PC-9 (cell line): Measurements from ENCODE around the gene TUBGCP4. TPM values are rescaled to one million over a fixed set of nuclear protein-coding genes. Genes with fewer than 3 reads are reported as not detected.

Experiments
- BruUV-seq: library from RNA; stranded (reverse); fragments of 400-500 nt; replicated peaks from 2 replicates; lab custom pipeline; 2021; lab: Mats Ljungman, UMichigan
- CTCF ChIA-PET: fragments of 300-600 bp; sonication (Branson Sonifier 250); formaldehyde crosslinking; loops from one replicate; lab custom pipeline; 2022; ENCODE audit warnings: antibody characterized with exemption; lab: Charles Lee
- POLR2A ChIA-PET: fragments of 300-600 bp; sonication (Branson Sonifier 250); formaldehyde crosslinking; loops from one replicate; lab custom pipeline; 2022; ENCODE audit warnings: antibody characterized with exemption; ENCODE audit not compliant: unreplicated experiment; lab: Charles Lee
- DNase-seq, 2 experiments: peaks; one replicate each; pipeline versions ENCODE4 v3.0.0 to v3.0.0-alpha.2; 2015 to 2022; ENCODE audit warnings: mixed read lengths in 1 of 2
- H2AFZ ChIP-seq: fragments of 200-600 bp; sonication (generic); 2 replicates; pipeline ENCODE4 v1.8.1; 2017; ENCODE audit warnings: antibody characterized with exemption
- H3F3A ChIP-seq: fragments of 200-600 bp; sonication (generic); 2 replicates; pipeline ENCODE4 v1.8.1; 2017; ENCODE audit warnings: antibody characterized with exemption, mild to moderate bottlenecking, low read depth; ENCODE audit not compliant: insufficient read depth
- H3K27ac ChIP-seq: fragments of 200-600 bp; sonication (generic); 2 replicates; pipeline ENCODE4 v1.6.1; 2016; ENCODE audit warnings: mixed run types
- H3K27me3 ChIP-seq: fragments of 200-600 bp; sonication (generic); 2 replicates; pipeline ENCODE4 v1.6.1; 2016; ENCODE audit warnings: low read depth, mixed run types; ENCODE audit not compliant: insufficient read depth
- H3K36me3 ChIP-seq: fragments of 200-600 bp; sonication (generic); 2 replicates; pipeline ENCODE4 v1.6.1; 2016; ENCODE audit warnings: low read depth, mixed run types
- H3K4me1 ChIP-seq: fragments of 200-600 bp; sonication (generic); replicated peaks from 2 replicates; pipeline ENCODE4 v1.6.1; 2016; ENCODE audit warnings: mixed run types; ENCODE audit not compliant: insufficient read depth
- H3K4me2 ChIP-seq: fragments of 200-600 bp; sonication (generic); 2 replicates; pipeline ENCODE4 v1.6.1; 2017; ENCODE audit warnings: mixed run types
- H3K4me3 ChIP-seq: fragments of 200-600 bp; sonication (generic); 2 replicates; pipeline ENCODE4 v1.6.1; 2016; ENCODE audit warnings: mixed run types
- H3K79me2 ChIP-seq: fragments of 200-600 bp; sonication (generic); 2 replicates; pipeline ENCODE4 v1.6.1; 2017; ENCODE audit warnings: low read depth, mixed run types
- H3K9me2 ChIP-seq: fragments of 200-600 bp; sonication (generic); 2 replicates; pipeline ENCODE4 v1.8.1; 2017; ENCODE audit warnings: mild to moderate bottlenecking; ENCODE audit not compliant: insufficient read depth
- H3K9me3 ChIP-seq: fragments of 200-600 bp; sonication (generic); 2 replicates; pipeline ENCODE4 v1.8.1; 2016; ENCODE audit warnings: low read depth; ENCODE audit not compliant: insufficient read depth
- H4K20me1 ChIP-seq: fragments of 200-600 bp; sonication (generic); 2 replicates; pipeline ENCODE4 v1.8.1; 2017; ENCODE audit not compliant: insufficient read depth
- CTCF ChIP-seq: fragments of 200-600 bp; sonication (generic); conservative IDR thresholded peaks from 2 replicates; pipeline ENCODE4 v1.6.1; 2017; ENCODE audit warnings: mixed run types, antibody characterized with exemption, mild to moderate bottlenecking, moderate library complexity
- EZH2 ChIP-seq: fragments of 200-600 bp; sonication (generic); IDR thresholded peaks from 2 replicates; pipeline ENCODE4 v1.8.0; 2017; ENCODE audit warnings: antibody characterized with exemption, low read depth
- intact Hi-C: fragments of 100-400 bp; cut with micrococcal nuclease; formaldehyde crosslinking; loops from one replicate; pipeline ENCODE4 v1.10.0; 2022; ENCODE audit not compliant: unreplicated experiment
- total RNA-seq: library from RNA; stranded (reverse); gene quantifications from 2 replicates; pipeline ENCODE4 v1.2.3, GENCODE V29; 2021

Gene TUBGCP4
- total RNA-seq, 1 experiment from 2014 or later: 30.8 TPM

- Histone ChIP-seq H3K4me1 (no peaks in the 10 kb centered on the region), H3K9me2 (no peaks in the 10 kb centered on the region), H3K4me3 (no peak overlapping the region), H3K27ac (no peak overlapping the region), H4K20me1 (no peaks in the 10 kb centered on the region), H3K9me3 (no peaks in the 10 kb centered on the region), H3F3A (no peaks in the 10 kb centered on the region), H3K27me3 (no peaks in the 10 kb centered on the region), H2AFZ (no peak overlapping the region), H3K4me2 (no peak overlapping the region), H3K79me2 (no peaks in the 10 kb centered on the region), H3K36me3 (no peaks in the 10 kb centered on the region)
- CTCF ChIA-PET: no interaction called here
- POLR2A ChIA-PET: no interaction called here
- BruUV-seq: no TSS peak
- TF ChIP-seq EZH2: no peak
- intact Hi-C loops: no loop called here
- no peak for DNase-seq
Measured at GRCh38 chr15:43346305-43346704, 24.6 kb upstream of the TUBGCP4 start.

- BruUV-seq: no TSS peak
- Histone ChIP-seq H3K9me3 (no peaks in the 10 kb centered on the region), H3K36me3 (no peaks in the 10 kb centered on the region), H4K20me1 (no peaks in the 10 kb centered on the region), H3F3A (no peaks in the 10 kb centered on the region), H3K9me2 (no peaks in the 10 kb centered on the region), H3K27me3 (no peaks in the 10 kb centered on the region), H3K27ac (no peak overlapping the region), H3K79me2 (no peaks in the 10 kb centered on the region), H2AFZ (no peak overlapping the region), H3K4me3 (no peak overlapping the region), H3K4me2 (no peak overlapping the region), H3K4me1 (no peaks in the 10 kb centered on the region)
- ChIA-PET CTCF (no interaction called here), POLR2A (no interaction called here)
- no peak for DNase-seq
- no peak for TF ChIP-seq CTCF
- no peak for TF ChIP-seq EZH2
- intact Hi-C loops: no loop called here
Measured at GRCh38 chr15:43347114-43347513, 23.8 kb upstream of the TUBGCP4 start.

GRCh38 chr15:43352693-43353382 is 18.1 kb upstream of the TUBGCP4 start:
- no peak overlapping the region for H2AFZ ChIP-seq
- H3K4me2 ChIP-seq: no peak overlapping the region
- no peaks in the 10 kb centered on the region for H3K79me2 ChIP-seq
- intact Hi-C loops: no loop called here
- H3K27ac ChIP-seq: no peak overlapping the region
- H3K36me3 ChIP-seq: no peaks in the 10 kb centered on the region
- no peak for DNase-seq
- POLR2A ChIA-PET: interaction anchor here (0.6 kb wide), 1 partner anchor 9 kb away, joined by 5 read pairs; no protein-coding TSS in a partner anchor
- CTCF ChIA-PET: no interaction called here
- no peaks in the 10 kb centered on the region for H3K27me3 ChIP-seq
- no peaks in the 10 kb centered on the region for H3K9me3 ChIP-seq
- H3K9me2 ChIP-seq: no peaks in the 10 kb centered on the region
- H3K4me1 ChIP-seq: no peaks in the 10 kb centered on the region
- H4K20me1 ChIP-seq: no peaks in the 10 kb centered on the region
- TF ChIP-seq EZH2: no peak
- TF ChIP-seq CTCF: no peak
- no peak overlapping the region for H3K4me3 ChIP-seq
- BruUV-seq: no TSS peak
- no peaks in the 10 kb centered on the region for H3F3A ChIP-seq

- no peak for DNase-seq
- ChIA-PET CTCF (no interaction called here), POLR2A (no interaction called here)
- no peaks in the 10 kb centered on the region for H3K4me1 ChIP-seq
- no TSS peak for BruUV-seq
- H3K27ac ChIP-seq: no peak overlapping the region
- TF ChIP-seq EZH2: no peak
- TF ChIP-seq CTCF: no peak
- no peaks in the 10 kb centered on the region for H3F3A ChIP-seq
- no peaks in the 10 kb centered on the region for H3K79me2 ChIP-seq
- H3K4me2 ChIP-seq: no peak overlapping the region
- H3K9me2 ChIP-seq: no peaks in the 10 kb centered on the region
- H2AFZ ChIP-seq: no peak overlapping the region
- H3K27me3 ChIP-seq: no peaks in the 10 kb centered on the region
- H4K20me1 ChIP-seq: no peaks in the 10 kb centered on the region
- intact Hi-C loops: no loop called here
- H3K4me3 ChIP-seq: no peak overlapping the region
- peaks cover 29% of the 10 kb centered on the region for H3K9me3 ChIP-seq
- H3K36me3 ChIP-seq: peaks cover 63% of the 10 kb centered on the region
Measured at GRCh38 chr15:43360821-43361220, 10.1 kb upstream of the TUBGCP4 start.
